Neural cell (in vitro differentiated cells): Measurements from ENCODE around the gene EFCAB13.

Source experiments
- CTCF ChIP-seq: fragments of 450-650 bp; IDR thresholded peaks from 2 replicates; pipeline ENCODE4 v1.5.1; 2014; ENCODE audit warnings: antibody characterized with exemption, mild to moderate bottlenecking, moderate library complexity; ENCODE audit not compliant: poor library complexity, severe bottlenecking
- EP300 ChIP-seq: fragments of 450-650 bp; conservative IDR thresholded peaks from 2 replicates; pipeline ENCODE4 v1.6.1; 2014; ENCODE audit warnings: antibody characterized with exemption, mild to moderate bottlenecking, moderate library complexity; ENCODE audit not compliant: poor library complexity, severe bottlenecking
- EZH2 ChIP-seq: fragments of 200-600, 300-800 bp; shearing (Covaris generic), sonication (generic); IDR thresholded peaks from 2 replicates; pipeline ENCODE4 v1.6.1; 2014; ENCODE audit warnings: antibody characterized with exemption, low read length, borderline replicate concordance, mild to moderate bottlenecking; ENCODE audit not compliant: insufficient read depth, poor library complexity, severe bottlenecking
- POLR2AphosphoS5 ChIP-seq: IDR thresholded peaks from 2 replicates; pipeline ENCODE4 v1.6.1; 2012
- SMC3 ChIP-seq: fragments of 450-650 bp; conservative IDR thresholded peaks from 2 replicates; pipeline ENCODE4 v1.6.1; 2014; ENCODE audit warnings: antibody characterized with exemption, mild to moderate bottlenecking, moderate library complexity; ENCODE audit not compliant: poor library complexity

DNA sequence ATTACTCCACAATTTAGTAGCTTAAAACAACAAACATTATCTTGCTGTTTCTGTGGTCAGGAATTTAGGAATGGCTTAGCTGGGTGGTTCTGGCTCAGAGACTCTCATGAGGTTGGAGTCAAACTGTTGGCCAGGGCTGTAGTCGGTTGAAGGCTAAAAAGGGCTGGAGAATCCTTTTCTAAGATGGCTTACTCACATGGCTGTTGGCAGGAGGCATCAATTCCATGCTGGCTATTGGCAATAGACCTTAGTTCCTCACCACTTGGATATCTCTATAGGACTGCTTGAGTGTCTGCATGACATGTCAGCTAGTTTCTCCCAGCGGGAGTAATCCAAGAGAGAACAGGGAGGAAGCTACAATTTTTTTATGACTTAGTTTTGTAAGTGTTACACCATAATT, 6.6 kb upstream of the EFCAB13 start:
- TF ChIP-seq CTCF (no peak), EZH2 (no peak), POLR2AphosphoS5 (no peak), SMC3 (no peak), EP300 (no peak)
